Cerebellar nuclear complex (tissue), 1 donor: Measurements from ENCODE around the gene SAMD7.

Source experiments
- DNase-seq, 2 experiments: peaks; one replicate each; lab custom pipeline; 2025; lab: John Stamatoyannopoulos, UW

The SAMD7 gene

DNA sequence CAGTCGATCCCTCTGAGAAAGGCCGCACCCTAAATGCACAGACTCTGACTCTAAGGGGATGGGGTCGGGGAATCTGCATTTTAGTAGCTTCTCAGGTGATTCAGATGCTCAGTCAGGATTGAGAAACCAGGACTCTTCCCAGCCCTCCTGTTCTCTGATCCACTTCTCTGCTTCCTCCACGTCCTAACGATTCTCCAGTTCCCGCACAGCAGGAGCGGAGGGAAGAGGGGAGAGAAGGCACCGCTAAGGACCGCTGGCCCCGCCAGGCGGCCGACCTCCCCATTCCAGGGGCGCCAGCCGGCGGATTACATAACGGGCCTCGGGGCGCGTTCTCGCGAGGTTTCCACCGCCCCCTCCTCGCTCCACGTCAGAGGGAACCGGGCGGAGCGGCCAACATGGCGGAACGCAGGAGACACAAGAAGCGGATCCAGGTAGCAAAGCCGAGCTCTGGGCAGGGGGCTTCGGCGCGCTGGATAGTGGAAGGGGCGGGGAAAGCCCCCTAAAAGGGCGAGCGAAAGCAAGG lies 55.1 kb downstream of the SAMD7 start, which contains the start of gene SEC62:
SEC62 (plus strand) TSS at position 380 of the 523 bp plus-strand sequence; CDS start at position 396, 16 bp downstream.
- peak in 1 of 2 experiments; percentile 78 for DNase-seq

DNA sequence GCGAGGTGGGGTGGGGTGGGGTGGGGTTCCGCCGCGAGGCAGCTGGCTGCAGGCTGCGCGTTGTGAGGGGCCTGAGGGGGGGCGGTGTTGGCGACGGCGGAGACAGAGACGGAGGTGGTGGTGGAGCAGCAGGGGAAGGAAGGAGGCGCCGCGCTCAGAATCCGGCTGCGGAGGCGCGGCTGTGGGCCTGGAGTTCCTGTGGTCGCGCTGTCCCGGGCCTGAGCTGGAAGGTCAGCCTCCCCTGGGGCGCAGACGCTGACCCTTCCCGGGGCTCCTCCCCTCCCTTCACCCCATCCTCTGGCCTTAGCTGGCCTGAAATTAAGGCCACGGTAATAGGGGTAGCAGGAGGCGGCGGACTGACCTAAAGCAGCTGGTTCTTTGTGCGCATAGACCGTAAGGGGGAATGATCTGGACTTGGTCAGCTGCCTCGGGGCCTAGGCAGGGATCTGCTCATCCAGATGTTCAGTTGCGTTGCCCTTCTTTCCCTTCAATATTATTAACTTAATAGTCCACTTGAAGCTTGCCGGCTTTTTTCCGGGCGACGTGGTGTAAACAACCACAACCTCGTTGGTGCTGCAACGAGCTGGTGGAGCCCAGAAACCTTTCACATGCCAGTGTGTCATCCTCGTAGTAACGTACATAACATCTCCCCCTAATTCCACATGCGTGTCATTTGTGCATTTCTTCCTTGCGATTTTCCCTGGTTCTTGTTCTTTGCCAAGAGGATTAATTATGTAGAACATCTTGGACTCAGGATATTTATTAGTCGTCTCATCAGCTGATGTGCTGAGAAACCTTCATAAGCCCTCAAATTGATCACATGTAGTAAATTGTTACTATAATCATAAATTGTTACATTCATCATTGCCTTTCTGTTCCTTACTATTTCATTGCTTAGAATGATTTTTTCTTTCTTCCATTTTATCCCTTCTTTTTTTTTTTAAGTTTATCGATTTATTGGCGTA lies 55.9 kb downstream of the SAMD7 start:
- DNase-seq: no peak

DNA sequence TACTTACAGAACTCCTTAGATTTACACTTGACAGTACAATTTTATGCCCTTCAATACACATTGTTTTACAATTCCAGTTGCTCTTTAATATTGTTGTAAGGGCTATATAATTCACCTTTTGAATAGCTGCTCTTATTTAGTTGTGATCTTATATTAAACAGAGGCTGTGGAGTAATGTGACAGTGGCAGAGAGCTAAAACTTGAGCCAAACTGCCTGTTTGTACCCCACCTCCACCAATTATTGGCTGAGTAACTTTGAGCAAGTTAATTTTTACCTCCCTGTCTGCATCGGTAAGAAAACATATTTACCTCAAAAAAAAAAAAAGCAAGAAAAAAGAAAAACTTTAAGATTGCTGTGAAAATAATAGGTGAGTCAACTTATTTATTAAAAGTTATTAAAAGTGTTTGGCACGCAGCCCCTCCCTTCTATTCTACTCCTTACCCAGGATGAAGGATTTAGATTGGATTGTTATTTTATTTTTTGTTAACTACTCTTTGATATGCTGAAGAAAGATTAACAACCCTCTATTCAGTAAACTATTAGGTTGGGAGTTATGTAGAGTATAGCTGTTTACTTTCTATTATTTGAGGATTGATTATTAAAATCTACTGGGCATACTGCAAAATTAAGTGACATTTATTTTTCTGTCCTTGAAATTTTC lies 57.0 kb downstream of the SAMD7 start:
- no peak for DNase-seq

DNA sequence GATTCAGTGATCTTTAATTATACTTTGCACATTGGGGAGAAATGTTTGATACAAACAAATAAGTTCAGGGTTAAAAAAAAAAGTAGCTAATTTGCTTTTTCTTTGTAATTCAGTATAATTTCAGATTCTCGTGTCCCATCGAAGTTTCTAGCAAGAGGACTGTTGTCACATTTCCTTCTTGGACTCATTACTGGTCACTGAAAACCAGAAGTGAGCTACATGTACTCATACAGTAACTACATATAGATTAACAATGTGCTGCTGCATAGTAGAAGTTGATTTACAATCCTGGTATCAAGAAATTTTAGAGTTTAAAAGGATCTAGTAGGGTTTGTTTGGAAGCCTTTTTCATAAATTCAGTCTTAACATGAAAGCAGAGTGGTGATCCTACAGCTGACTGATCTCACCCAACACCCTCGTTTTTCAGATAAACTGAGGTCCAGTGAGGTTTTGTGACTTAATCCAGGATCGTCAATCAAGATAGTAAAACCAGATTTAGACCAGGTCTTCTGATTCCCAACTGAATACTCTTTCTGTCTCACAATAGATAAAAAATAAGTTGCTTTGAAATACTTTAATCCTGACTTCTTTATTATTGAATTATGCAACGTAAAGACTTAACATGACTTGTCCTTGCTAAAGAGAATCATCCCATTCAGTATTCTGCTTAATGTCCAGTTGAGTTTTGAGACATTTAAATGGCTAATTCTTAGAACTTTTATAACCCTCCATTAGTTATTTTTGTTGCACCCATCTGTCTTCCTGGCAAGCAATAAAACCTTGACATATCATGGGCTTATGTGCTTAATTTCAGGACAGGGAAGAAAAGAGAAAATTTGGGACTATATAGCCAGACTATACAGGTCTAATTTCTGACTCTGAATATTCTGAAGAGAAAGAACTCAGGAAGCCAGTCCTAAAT lies 58.1 kb downstream of the SAMD7 start:
- DNase-seq: no peak

DNA sequence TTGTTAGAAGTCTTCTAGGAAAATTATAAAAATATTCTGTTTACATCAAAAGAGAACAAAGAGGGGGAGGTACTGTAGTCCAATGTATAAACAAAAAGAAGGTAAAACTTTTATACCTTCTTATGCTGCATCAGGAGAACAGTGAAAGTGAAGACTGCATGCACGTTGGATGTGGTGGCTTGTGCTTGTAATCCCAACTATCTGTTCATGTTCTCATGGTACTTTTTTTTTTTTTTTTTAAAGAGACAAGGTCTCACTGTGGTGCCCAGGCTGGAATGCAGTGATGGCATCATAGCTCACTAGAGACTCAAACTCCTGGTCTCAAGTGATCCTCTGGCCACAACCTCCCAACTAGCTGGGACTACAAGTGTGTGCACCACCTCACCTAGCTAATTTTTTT lies 59.5 kb downstream of the SAMD7 start:
- DNase-seq: no peak

DNA sequence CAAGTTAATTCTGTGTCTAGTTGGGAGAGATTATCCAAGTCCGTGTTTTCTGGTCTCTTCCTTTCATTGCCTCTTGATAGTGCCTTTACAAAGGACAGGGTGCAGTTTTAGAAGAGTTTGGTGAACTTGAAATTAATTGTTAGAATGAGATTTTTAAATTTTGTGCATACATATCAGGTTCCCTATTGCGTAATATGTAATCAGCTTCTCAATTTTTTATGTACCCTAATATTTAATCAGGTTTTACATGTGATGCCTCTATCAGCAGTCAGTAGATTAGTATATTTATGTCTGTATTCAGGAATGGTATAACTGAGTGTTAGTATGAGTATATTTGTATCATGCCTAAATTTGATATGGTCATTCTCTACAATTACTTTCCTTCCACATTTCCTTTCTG lies 60.1 kb downstream of the SAMD7 start:
- no peak for DNase-seq

DNA sequence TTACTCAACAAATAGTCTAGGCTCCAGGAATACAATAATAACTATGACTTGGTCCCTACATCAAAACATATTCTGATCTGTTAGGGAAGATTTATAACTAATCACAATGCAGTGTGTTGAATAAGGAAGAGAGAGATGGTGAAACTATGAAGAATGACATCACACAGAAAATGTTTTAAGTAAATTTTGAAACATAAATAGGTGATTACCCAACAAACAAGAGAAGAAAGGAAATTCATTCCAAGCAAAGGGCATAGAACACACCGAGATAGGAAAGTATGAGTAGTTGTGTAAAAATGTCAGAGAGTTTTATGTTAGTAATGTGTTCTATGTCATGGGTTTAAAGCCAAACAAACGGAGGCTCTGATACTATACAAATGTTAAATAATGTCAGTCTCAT lies 68.7 kb downstream of the SAMD7 start:
- no peak for DNase-seq

DNA sequence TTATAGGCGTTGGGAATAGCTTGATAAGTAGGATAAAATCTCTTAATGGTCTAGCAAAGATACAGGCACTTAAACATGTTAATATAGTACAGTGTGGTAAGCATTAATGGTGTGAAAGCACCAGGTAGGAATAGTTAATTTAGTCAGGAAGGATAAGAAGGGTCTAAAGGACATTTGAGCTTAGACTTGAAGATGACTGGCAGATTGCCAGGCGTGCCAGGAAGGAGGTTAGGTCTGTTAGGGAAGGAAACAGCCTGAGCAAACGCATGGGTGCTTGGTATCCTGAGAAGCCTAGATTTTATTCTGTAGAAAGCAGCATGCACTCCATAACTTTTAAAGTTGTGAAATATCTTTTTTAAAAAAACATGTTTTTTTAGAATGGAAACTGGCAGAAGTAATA lies 72.9 kb downstream of the SAMD7 start:
- no peak for DNase-seq
